ENCODE results near the gene STK32B.

STK32B gene

DNA sequence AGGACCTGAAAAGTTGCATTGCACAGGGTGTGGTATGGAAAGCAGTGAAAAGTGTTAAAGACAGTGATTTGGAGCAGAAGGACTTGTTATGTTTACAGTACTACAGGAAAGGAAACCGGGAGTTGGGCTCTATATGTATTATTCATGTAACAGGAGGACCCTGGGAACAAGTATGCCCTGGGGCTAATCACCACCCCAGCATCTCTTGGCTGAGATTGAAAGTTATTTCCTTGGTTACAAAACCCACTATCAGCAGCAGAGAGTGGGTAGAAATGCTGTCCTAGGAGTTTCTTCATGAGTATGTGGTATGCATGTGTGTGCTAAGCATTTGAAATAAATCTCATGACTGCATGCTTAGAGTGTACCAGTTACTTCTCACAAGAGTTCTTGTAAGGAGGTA lies 46.9 kb downstream of the STK32B start:
- TF ChIP-seq CTCF (conservative IDR thresholded peaks at IDR 0.05; ENCODE audit: control insufficient read depth, insufficient read depth, low read depth, low read length): no peak
- no peak for DNase-seq (ENCODE audit: low read depth)
- H3K4me3 ChIP-seq (ENCODE audit: control insufficient read depth, low read depth, low read length): no peak overlapping the region

GRCh38 chr4:5100336-5100735 lies 49.1 kb downstream of the STK32B start:
- no peak for TF ChIP-seq CTCF (conservative IDR thresholded peaks at IDR 0.05; ENCODE audit: control insufficient read depth, insufficient read depth, low read depth, low read length)
- H3K4me3 ChIP-seq (ENCODE audit: control insufficient read depth, low read depth, low read length): no peak overlapping the region
- no peak for DNase-seq (ENCODE audit: low read depth)

- no peak for TF ChIP-seq CTCF (conservative IDR thresholded peaks at IDR 0.05; ENCODE audit: control insufficient read depth, insufficient read depth, low read depth, low read length)
- no peak overlapping the region for H3K4me3 ChIP-seq (ENCODE audit: control insufficient read depth, low read depth, low read length)
- DNase-seq (ENCODE audit: low read depth): no peak
Observed at GRCh38 chr4:5100986-5101385, 49.7 kb downstream of the STK32B start.

DNA sequence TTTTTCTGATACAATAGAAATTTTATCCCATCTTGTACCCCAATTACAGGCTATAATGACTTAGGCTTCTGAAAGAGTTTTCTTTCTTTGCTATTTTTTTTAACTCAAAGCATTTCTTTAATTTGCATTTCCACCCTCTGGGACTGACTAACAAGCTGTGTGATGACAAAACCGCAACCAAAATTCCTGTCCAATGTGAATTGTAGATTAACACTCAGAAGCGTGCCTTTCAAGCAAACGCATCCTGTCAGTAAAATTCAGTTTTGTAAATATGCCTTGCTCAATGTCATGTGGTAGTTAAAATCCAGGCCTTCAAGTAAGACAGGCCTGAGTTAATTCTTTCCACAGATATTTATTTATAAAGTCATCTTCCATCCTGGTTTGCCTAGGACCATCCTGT lies 50.3 kb downstream of the STK32B start:
- DNase-seq (ENCODE audit: low read depth): no peak
- no peak overlapping the region for H3K4me3 ChIP-seq (ENCODE audit: control insufficient read depth, low read depth, low read length)
- no peak for TF ChIP-seq CTCF (conservative IDR thresholded peaks at IDR 0.05; ENCODE audit: control insufficient read depth, insufficient read depth, low read depth, low read length)

DNA sequence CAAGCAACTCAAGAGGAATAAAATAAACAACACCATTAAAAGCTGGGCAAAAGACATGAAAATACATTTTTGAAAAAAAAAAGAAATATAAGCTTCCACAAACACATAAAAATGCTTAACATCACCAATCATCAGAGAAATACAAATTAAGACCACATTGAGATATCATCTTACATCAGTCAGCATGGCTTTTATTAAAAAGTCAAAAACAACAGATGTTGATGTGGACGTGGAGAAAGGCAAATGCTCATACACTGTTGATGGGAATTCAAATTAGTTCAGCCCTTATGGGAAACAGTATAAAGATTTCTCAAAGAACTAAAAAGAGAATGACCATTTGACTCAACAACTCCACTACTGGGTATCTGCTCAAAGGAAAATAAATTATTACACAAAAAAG lies 59.6 kb downstream of the STK32B start:
- TF ChIP-seq CTCF (conservative IDR thresholded peaks at IDR 0.05; ENCODE audit: control insufficient read depth, insufficient read depth, low read depth, low read length): no peak
- no peak for DNase-seq (ENCODE audit: low read depth)

GRCh38 chr4:5112333-5113095 lies 61.2 kb downstream of the STK32B start:
- no peak for DNase-seq (ENCODE audit: low read depth)
- no peak overlapping the region for H3K4me3 ChIP-seq (ENCODE audit: control insufficient read depth, low read depth, low read length)
- no peak for TF ChIP-seq CTCF (conservative IDR thresholded peaks at IDR 0.05; ENCODE audit: control insufficient read depth, insufficient read depth, low read depth, low read length)

More for the DNA sequence above, 59.6 kb downstream of the STK32B start:
- no peak overlapping the region for H3K4me3 ChIP-seq (ENCODE audit: control insufficient read depth, low read depth, low read length)

Data from fibroblast of mammary gland (primary cell).